SU-DHL-6 (cell line): Measurements from ENCODE around the gene COL17A1.
A peak's percentile ranks its signal among the peaks of the same experiment; 100 is the strongest.

Source experiments
- H2AFZ ChIP-seq: fragments of 200-600 bp; sonication (generic); 2 replicates; pipeline ENCODE4 v1.6.1; 2014; ENCODE audit warnings: low read depth, mild to moderate bottlenecking, moderate library complexity, mixed read lengths, antibody characterized with exemption, low read length; ENCODE audit not compliant: severe bottlenecking
- H3F3A ChIP-seq: fragments of 200-600 bp; shearing (Covaris generic); 2 replicates; pipeline ENCODE4 v1.6.0; 2016; ENCODE audit warnings: antibody characterized with exemption, mild to moderate bottlenecking; ENCODE audit not compliant: insufficient read depth
- H3K27ac ChIP-seq: fragments of 200-600 bp; sonication (generic); 2 replicates; pipeline ENCODE4 v1.5.1; 2016; ENCODE audit warnings: low read depth, mild to moderate bottlenecking, low read length, moderate library complexity, mixed read lengths
- H3K27me3 ChIP-seq: fragments of 200-600 bp; sonication (generic), shearing (Covaris generic); 2 replicates; pipeline ENCODE4 v1.6.0; 2014; ENCODE audit warnings: mild to moderate bottlenecking, low read length
- H3K36me3 ChIP-seq: fragments of 200-600 bp; sonication (generic); 2 replicates; pipeline ENCODE4 v1.6.1; 2014; ENCODE audit warnings: mild to moderate bottlenecking, low read length, mixed read lengths
- H3K4me2 ChIP-seq: fragments of 300-600, 200-600 bp; shearing (Covaris generic), sonication (generic); 2 replicates; pipeline ENCODE4 v1.6.0; 2014; ENCODE audit warnings: low read length, low read depth, mild to moderate bottlenecking; ENCODE audit not compliant: poor library complexity, severe bottlenecking
- H3K4me3 ChIP-seq: fragments of 200-600 bp; sonication (generic); 2 replicates; pipeline ENCODE4 v1.5.1; 2014; ENCODE audit warnings: antibody characterized with exemption, low read length, mild to moderate bottlenecking, mixed read lengths; ENCODE audit not compliant: insufficient read depth, poor library complexity, severe bottlenecking
- H3K79me2 ChIP-seq: fragments of 200-600 bp; sonication (generic); 2 replicates; pipeline ENCODE4 v1.6.1; 2014; ENCODE audit warnings: mild to moderate bottlenecking, low read length, moderate library complexity; ENCODE audit not compliant: insufficient read depth
- H3K9ac ChIP-seq: fragments of 200-600 bp; sonication (generic); 2 replicates; pipeline ENCODE4 v1.7.0; 2014; ENCODE audit warnings: mild to moderate bottlenecking, low read length
- H3K9me2 ChIP-seq: fragments of 200-600 bp; sonication (generic); replicated peaks from 2 replicates; pipeline ENCODE4 v1.6.1; 2014; ENCODE audit warnings: low read length; ENCODE audit not compliant: insufficient read depth
- H3K9me3 ChIP-seq: fragments of 200-600 bp; sonication (generic); 2 replicates; pipeline ENCODE4 v1.6.1; 2014; ENCODE audit warnings: low read length, mixed read lengths; ENCODE audit not compliant: insufficient read depth
- H4K20me1 ChIP-seq: fragments of 200-600 bp; sonication (generic); 2 replicates; pipeline ENCODE4 v1.6.1; 2014; ENCODE audit warnings: low read depth, mild to moderate bottlenecking, antibody characterized with exemption, low read length, moderate library complexity, mixed read lengths
- CTCF ChIP-seq: fragments of 200-600 bp; sonication (generic); IDR thresholded peaks from one replicate; pipeline ENCODE4 v1.5.1; 2017; ENCODE audit warnings: antibody characterized with exemption, mild to moderate bottlenecking, low read length, moderate library complexity; ENCODE audit not compliant: insufficient read depth, poor library complexity, severe bottlenecking
- EZH2phosphoT487 ChIP-seq: fragments of 200-600 bp; sonication (generic), shearing (Covaris generic); conservative IDR thresholded peaks from 2 replicates; pipeline ENCODE4 v1.6.1; 2018; ENCODE audit warnings: mild to moderate bottlenecking, antibody characterized with exemption, low read length, moderate library complexity, mixed read lengths

The COL17A1 gene

DNA sequence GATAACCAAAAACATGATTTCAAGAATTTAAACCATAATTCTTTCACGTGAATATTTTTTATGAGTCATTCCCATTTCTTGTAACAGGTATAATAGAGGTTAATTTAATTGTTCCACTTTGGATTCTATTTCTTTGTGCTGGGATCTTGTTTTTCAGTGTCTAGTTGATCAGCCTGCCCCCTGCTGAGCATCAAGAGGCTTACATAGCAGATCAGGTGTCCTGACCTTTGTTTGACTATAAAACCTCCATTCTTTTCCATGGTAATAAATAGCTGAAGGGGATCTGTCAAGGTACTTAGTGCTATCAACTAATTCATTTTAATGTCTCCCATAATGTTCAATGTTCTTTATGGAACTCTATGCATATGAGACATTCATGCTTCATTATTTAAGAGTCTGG lies 4.9 kb downstream of the COL17A1 start:
- Histone ChIP-seq H3K9ac (no peak overlapping the region), H3K27ac (no peak overlapping the region), H4K20me1 (no peaks in the 10 kb centered on the region), H3F3A (no peaks in the 10 kb centered on the region), H3K27me3 (no peaks in the 10 kb centered on the region), H3K36me3 (no peaks in the 10 kb centered on the region), H3K4me3 (no peak overlapping the region), H3K9me2 (no peaks in the 10 kb centered on the region), H3K4me2 (no peak overlapping the region), H3K9me3 (no peaks in the 10 kb centered on the region), H2AFZ (no peak overlapping the region), H3K79me2 (no peaks in the 10 kb centered on the region)
- TF ChIP-seq EZH2phosphoT487: no peak
- peak; percentile 54 for TF ChIP-seq CTCF

DNA sequence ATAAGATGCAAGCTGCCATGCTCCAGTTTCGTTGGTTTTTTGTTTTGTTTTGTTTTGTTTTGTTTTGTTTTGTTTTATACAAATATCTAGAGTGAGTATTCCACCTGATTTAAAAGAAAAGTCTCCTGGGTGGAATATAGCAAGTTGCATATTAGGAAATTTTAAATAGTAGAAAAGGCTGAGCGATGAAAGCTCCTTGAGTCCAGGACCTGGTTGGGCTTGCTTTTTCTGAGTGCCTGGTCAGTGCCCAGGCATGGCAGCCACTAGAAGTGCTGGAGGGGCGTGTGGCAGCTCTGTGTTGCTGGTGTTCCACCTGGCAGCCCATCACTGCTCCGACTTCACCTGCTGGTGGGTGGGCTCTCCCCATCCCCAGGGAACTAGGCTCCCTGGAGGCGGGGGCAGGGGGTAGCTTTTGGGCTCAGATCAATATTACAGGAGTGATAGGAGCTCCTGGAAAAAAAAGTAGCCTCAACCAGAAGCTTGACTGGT lies 8.0 kb downstream of the COL17A1 start:
- no peaks in the 10 kb centered on the region for H3K27me3 ChIP-seq
- H3K4me2 ChIP-seq: no peak overlapping the region
- H3K36me3 ChIP-seq: no peaks in the 10 kb centered on the region
- H3K9me2 ChIP-seq: no peaks in the 10 kb centered on the region
- no peak overlapping the region for H3K27ac ChIP-seq
- TF ChIP-seq EZH2phosphoT487: no peak
- no peak for TF ChIP-seq CTCF
- no peak overlapping the region for H3K9ac ChIP-seq
- no peaks in the 10 kb centered on the region for H3F3A ChIP-seq
- no peak overlapping the region for H3K4me3 ChIP-seq
- no peaks in the 10 kb centered on the region for H4K20me1 ChIP-seq
- no peaks in the 10 kb centered on the region for H3K79me2 ChIP-seq
- no peaks in the 10 kb centered on the region for H3K9me3 ChIP-seq
- no peak overlapping the region for H2AFZ ChIP-seq

DNA sequence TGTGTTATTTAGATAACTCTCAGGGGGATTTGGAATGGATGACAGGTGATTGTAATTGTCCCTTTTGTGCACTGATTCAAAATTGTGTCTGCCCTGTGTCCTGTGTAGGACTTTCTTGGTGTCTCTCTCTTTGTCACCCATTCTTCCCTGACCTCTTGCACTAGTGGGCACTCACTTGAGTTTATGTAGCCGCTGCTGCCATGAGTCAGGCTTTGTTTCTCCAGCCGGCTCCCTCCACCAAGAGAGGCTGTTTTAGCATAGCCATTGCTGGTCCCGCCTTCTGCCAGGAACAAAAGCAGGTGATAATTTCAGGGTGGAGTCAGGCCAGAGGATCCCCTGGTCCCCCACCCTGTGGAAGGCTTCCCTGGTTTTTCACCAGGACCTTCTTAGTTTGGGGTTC lies 8.4 kb downstream of the COL17A1 start:
- Histone ChIP-seq H3K9ac (no peak overlapping the region), H2AFZ (no peak overlapping the region), H3K9me2 (no peaks in the 10 kb centered on the region), H3K27me3 (no peaks in the 10 kb centered on the region), H3K36me3 (no peaks in the 10 kb centered on the region), H3K27ac (no peak overlapping the region), H3K4me2 (no peak overlapping the region), H3K9me3 (no peaks in the 10 kb centered on the region), H3K4me3 (no peak overlapping the region), H4K20me1 (no peaks in the 10 kb centered on the region), H3F3A (no peaks in the 10 kb centered on the region), H3K79me2 (no peaks in the 10 kb centered on the region)
- TF ChIP-seq EZH2phosphoT487: no peak
- TF ChIP-seq CTCF: no peak
